GM13977 (cell line): ENCODE measurements around the gene RHCG.

Source experiments
- DNase-seq: peaks from one replicate; pipeline ENCODE4 v3.0.0; 2012; ENCODE audit warnings: low spot score
- CTCF ChIP-seq: IDR thresholded peaks from 2 replicates; pipeline ENCODE4 v1.5.1; 2012; ENCODE audit warnings: mild to moderate bottlenecking, control low read depth; ENCODE audit not compliant: insufficient read depth; ENCODE audit errors: extremely low read depth, missing control alignments
- in situ Hi-C: fragments of 300-500 bp; cut with MboI; formaldehyde crosslinking; loops from one replicate; pipeline ENCODE4 v1.12.0; 2022; ENCODE audit warnings: low sequenced_read_pairs, low pct_unique_long_range_greater_than_20kb, mixed read lengths, inconsistent platforms; ENCODE audit not compliant: unreplicated experiment

RHCG gene

GRCh38 chr15:89448825-89449224 lies 47.6 kb downstream of the RHCG start:
- DNase-seq: no peak
- in situ Hi-C loops: no loop called here
- no peak for TF ChIP-seq CTCF

- DNase-seq: no peak
- TF ChIP-seq CTCF: no peak
- in situ Hi-C loops: no loop called here
Observed at GRCh38 chr15:89447676-89448075, 48.7 kb downstream of the RHCG start.

DNA sequence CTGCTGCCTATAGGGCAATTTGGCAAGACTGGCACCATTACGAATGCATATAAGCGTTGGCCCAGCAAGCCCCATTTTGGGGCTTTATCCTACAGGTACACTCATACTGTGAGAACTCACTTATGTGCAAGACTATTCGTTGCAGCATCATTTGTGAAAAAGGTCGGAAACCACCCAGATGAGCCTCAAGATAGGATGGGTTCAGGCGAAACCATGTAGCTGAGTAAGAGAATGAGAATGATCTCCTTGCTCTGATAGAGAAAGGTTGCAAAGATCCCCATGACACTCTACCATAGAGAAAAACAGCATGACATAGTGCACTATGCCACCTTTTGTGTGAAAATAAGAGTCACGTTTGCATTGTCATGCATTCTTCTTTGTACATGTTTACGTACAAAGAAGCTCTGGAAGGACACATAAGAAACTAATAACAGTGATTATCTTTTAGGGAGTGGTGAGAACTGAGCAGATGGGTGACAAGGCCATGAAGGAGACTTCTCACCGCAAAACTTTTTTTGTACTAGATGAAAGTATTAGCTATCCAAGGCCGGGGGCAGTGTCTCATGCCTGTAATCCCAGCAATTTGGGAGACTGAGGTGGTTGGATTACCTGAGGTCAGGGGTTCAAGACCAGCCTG lies 50.0 kb downstream of the RHCG start:
- TF ChIP-seq CTCF: no peak
- DNase-seq: no peak
- in situ Hi-C loops: no loop called here

DNA sequence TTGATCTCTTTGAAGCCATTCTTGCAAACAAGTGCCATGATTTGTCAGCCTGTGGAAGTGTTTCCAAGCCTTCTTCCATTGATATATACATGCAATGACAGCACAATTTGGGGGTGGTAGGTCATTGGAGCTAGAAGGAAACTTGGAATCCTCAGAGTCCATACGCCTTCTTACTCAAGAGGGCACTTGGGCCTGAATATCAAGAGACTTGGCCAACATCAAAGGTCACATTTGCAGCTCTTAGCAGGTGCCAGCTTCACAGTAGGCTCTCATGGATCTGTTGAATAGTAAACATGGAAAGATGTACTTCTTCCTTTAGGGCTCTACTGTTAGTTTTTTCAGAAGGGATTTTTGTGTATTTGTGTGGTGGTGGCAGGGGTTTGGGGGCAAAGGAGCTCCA lies 50.9 kb downstream of the RHCG start:
- in situ Hi-C loops: no loop called here
- DNase-seq: no peak
- no peak for TF ChIP-seq CTCF

- DNase-seq: no peak
- in situ Hi-C loops: no loop called here
Observed at GRCh38 chr15:89444241-89445225, 51.9 kb downstream of the RHCG start.

GRCh38 chr15:89443581-89443980 lies 52.8 kb downstream of the RHCG start:
- no peak for TF ChIP-seq CTCF
- no peak for DNase-seq
- in situ Hi-C loops: no loop called here

More at GRCh38 chr15:89444241-89445225, 51.9 kb downstream of the RHCG start:
- TF ChIP-seq CTCF: no peak
